HG02943 (cell line): ENCODE measurements around the gene PSMB2.
A peak's percentile ranks its signal among the peaks of the same experiment; 100 is the strongest.

Source experiments
- ATAC-seq: cut with Tn5 transposase; IDR thresholded peaks from one replicate; pipeline ENCODE4 v1.9.1; 2021; ENCODE audit warnings: mild to moderate bottlenecking, low read depth, moderate library complexity; ENCODE audit not compliant: unreplicated experiment

The PSMB2 gene

DNA sequence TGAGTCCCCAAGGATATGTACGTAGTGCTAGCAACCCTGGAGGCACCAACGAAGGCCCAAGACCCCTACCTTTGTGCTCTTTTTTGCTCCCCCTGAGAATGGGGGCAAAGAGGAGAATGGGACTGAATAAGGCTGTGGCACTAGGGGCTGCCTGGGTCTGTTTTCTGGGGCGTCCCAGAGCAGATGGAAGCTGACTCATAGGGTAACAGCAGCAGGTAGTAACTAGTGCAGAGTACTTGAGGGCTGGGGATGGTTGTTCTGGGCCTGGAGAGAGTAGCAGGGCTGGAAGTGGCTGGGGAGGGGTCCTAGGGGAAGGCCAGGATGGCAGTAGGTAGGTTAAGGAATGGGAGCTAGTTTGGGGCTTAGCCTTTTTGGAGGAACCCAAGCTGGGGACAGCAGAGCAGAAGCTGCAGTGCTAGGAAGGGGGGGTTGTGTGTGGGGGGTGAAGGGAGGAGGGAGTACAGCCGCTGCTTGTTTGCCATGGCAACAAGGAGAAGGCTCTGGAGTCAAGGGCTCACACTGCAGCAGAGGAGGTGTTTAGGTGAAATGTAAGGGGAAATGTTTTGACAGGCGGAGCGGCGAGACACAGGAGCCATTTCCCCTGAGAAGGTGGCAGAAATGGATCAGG, 81.9 kb downstream of the PSMB2 start:
- no peak for ATAC-seq

DNA sequence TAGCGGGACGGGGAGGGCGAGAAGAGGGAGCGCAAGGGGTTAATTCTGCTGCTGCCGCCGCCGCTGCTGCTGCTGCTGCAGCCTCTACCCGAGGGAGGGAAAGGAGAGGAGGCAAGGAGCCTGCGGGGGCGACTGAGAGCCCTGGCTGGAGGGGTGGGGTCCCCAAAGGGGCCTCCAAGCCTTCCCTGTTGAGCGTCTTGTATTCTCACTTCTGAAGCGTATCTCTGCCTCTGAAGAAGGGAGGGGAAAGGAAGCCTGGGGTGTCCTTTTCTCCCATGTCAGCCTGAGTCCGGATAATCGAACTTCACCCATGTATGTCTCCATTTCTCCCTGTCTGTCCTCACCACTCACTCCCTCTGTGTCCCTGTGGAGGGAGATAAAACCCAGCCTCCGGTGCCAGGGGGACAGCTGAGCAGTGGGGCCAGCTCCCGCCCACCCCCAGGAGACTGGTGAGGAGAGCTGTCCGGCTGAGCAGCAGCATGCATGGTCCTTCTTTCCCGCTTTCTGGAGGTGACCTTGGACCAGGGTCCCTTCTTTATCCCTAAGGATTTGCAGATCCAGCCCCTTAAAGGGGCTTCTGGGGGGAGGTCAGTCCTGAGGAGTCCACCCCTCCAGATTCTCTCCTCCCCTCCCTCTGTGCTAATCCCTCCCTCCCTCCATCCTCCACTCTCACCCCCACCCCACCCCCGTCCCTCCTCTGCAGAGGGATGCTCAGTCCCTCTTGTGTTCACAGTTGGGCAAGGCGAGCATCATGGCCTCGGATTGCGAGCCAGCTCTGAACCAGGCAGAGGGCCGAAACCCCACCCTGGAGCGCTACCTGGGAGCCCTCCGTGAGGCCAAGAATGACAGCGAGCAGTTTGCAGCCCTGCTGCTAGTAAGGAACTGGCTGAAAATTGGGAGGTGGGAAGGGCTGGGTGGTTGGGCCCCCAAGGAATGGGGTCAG, 82.7 kb downstream of the PSMB2 start:
- no peak for ATAC-seq

DNA sequence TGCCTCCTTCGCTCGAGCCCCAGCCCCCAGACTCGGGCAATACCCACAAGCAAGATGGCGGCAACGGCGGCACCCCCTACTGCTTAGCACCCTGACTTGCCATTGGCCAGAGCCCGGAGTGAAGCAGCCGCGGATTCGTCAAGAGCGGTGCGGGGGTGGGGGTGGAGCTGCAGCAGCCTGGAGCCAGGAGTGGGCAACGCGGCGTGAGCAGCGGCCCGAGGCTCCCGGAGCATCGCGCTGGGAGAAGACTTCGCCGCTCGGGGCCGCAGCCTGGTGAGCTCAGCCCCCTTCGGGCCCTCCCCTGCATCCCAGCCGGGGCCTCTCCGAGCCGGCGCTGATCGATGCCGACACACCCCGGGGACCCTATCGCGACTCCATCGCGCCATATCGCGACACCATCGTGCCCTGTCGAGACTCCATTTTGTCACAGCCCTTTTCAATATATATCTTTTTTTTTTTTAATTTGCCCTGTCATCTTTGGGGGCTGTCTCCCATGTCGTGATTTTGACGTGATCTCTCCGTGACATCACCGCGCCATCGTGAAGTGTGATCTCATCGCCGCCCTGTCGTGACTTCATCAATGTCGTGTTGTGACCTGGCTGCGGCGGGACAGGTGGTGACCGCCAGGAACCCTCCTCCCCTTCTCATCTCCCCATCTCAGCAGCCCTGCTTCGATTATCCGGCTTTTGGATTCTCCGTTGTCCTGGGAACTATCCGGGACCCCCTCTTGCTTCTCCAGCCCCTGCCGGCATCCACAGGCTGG, 83.5 kb downstream of the PSMB2 start, which contains the start of gene NCDN:
Gene NCDN, plus strand, starts transcription at position 189 of the 763 bp plus-strand sequence. Its CDS starts 392 bp downstream, at position 581.
- peak; percentile 79 for ATAC-seq

DNA sequence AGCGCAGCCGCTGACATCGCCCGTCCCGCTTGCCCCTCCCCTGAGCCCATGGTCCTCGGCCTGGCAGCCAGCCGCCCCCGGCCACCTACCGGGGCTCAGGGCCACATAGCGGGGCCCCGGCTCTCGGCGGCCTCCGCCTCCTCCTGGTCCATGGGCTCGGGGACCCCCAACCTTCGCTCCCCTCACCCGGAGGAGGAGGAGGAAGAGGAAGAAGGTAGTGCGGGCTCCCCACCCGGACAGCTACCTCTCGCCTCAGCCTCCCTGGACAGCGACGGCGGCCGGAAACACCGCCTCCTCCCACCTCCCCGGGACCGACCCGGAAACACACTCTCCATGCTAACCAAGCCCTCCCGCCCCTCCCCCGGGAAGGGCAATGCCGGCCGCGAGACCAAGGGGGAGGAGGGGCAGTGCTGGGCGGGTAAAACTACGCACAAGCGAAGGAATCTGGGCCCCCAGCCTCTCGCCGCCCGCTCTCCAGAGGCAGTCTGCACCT, 84.2 kb downstream of the PSMB2 start, which contains the start of gene KIAA0319L:
Gene KIAA0319L, minus strand, starts transcription at position 286 of the 493 bp plus-strand sequence. CDS start 2,912 bp downstream, outside the sequence.
- ATAC-seq: peak; percentile 75

DNA sequence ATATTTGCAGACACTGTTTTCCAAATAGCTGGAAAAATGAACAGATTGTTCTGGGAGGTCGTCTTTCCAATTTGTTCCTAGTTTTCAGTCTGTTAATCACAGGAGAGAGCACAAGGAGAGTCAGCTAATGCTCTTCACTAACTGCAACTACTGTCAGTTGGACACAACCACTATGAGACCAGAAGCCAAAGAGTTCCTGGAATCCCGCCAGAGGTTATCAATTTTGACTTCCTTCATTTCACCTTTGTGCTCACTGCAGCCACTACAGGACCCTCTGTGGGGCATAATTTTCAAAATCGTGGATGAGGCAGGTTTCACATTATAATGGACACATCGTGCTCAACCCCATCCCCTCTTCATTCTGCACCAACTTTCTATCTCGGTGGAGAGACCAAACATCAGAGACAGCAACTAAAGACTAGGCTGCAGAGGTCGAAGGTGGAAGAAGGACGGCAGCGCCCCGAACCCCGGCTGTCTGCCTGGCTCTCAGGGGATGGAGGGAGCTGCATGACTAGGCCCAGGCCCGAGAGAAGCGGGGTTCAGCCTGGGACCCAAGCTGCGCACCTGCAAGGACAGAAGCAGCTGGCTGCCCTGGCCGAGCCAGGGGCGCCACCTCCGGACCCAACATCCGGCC, 84.7 kb downstream of the PSMB2 start:
- peak; percentile 19 for ATAC-seq

DNA sequence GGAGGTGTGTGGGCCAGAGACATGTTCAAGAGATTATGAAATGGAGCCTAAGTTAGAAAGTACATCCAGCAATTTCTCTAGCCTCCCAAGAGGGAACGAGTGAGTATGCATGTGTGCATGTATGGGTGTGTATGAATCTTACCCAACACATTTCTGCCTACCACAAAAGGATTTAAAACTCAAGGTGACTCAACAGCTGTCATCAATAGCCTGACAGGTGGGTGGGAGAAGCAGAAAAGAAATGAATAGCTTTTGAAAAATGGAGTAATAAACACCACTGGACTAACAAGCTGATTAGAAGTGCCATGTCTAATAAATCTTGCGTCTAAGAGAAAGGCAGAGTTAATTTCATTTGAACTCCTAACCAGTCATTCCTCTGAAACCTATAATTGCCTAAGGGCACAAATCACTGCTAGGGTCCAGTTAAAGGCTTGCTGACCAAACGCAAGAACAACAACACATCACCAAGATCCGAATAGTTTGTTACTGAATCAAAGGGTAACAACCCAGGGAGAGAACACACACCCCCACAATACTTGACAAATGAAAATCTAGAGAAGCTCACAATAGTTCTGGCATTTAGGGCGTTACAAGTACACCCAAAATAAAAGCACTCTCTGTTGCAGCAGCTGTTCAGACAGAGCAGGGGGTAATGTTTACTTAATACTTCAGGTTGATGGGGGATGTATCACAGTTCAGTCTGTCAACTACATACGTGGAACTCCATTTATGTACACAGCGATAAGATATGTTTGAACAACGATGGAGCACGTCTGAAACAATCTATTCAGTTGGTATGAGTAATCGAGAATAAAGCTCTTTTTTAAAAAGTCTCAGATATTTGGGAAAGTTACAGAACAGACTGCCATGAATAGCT, 85.5 kb downstream of the PSMB2 start:
- no peak for ATAC-seq

DNA sequence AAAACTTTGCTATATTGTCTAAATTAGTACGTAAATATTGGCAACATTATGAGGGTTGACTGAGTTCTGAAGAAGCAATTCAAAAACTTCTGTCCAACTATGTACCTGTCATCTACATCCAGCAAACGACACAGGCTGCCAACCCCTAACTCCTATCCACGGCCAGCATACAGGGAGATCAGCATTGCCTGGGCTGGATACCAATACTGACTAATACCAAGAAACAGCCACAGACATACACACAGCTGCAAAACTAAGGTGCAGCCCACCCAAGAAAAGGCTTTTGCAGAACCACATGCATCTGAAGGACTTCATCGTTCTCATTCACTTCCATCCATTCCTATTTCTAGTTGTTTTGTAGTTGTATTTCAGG, 86.1 kb downstream of the PSMB2 start:
- ATAC-seq: no peak

DNA sequence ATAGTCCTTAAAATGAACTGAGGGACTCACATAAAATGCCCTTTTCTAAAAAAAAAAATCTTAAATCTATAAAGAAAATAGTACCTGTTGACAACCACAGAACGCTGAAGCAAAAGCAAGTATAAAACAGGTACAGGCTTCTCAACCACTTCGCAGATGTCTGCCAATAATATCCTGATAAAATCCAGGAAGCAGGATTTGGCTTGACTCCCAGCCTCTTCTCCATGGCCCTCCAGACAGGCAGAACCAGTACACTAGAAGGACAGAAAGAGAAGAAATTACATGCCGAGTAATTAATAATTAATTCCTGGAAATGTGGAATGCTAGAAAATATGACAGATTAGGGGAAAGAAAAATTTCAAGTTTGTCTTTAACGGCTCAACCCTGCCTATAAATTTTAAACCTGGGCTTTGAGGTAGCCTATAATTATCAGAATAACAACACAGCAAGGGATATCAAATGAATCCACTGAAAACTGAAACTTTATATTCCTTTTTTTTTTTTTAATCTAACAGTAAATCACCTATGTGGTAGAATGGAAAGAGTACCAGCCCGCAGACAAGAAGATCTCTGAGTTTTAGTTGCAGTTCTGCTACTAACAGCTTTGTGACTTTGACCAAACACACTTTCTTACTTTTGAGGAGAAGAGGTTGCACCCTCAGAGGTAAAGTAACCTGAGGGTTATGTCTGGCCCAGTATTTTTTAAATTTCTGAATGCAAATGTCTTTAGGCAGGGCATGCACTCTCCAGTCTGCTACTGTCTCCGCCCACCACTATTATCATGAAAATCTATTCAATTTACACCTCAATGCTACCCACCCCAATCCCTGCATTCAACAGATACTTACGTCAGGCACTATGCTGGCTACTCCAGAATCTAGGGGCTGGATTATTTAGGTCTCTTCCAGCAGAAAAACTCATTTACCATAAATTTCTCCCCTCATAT, 86.8 kb downstream of the PSMB2 start:
- no peak for ATAC-seq

DNA sequence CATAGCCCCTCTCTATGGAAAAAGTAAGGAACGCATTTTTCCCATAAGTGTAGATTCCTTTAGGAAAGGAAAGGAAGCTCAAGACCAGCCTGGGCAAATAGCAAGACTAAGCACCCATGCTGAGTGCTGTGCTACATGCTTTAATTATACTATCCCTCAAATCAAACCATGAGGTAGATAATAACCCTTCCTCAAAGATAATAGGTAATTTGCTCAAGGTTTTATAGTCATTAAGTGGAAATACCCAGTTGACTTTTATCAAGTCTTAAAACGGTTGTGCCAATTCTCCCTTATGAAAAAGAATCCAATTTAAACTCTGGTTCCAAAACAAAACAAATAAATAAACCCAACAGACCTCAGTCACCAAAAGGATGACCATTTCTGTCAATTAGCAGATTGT, 87.5 kb downstream of the PSMB2 start:
- no peak for ATAC-seq
